Epidermal melanocyte (primary cell): ENCODE measurements around the gene DBNDD2.

Source experiments
- DNase-seq: peaks from one replicate; pipeline ENCODE4 v3.0.0; 2011; ENCODE audit warnings: low spot score; ENCODE audit not compliant: insufficient read length

Gene DBNDD2

GRCh38 chr20:45407783-45408645, at the start of gene DBNDD2:
DBNDD2 (plus strand) TSS chr20:45408289; CDS start chr20:45408468, 179 bp downstream.
- DNase-seq: no peak

- DNase-seq: no peak
Measured at GRCh38 chr20:45359069-45359405, 49.1 kb upstream of the DBNDD2 start.

- DNase-seq: no peak
Measured at GRCh38 chr20:45359406-45360148, 48.5 kb upstream of the DBNDD2 start.

- no peak for DNase-seq
Measured at GRCh38 chr20:45361793-45362192, 46.3 kb upstream of the DBNDD2 start.

- DNase-seq: peak; percentile 92
Measured at GRCh38 chr20:45362804-45363610, 45.1 kb upstream of the DBNDD2 start, which contains the start of gene SYS1. SYS1 (plus strand) TSS chr20:45363156; CDS start chr20:45363532, 376 bp downstream.

- no peak for DNase-seq
Measured at GRCh38 chr20:45363611-45364492, 44.2 kb upstream of the DBNDD2 start.

- no peak for DNase-seq
Measured at GRCh38 chr20:45365444-45365970, 42.6 kb upstream of the DBNDD2 start.

GRCh38 chr20:45366192-45366591, 41.9 kb upstream of the DBNDD2 start:
- no peak for DNase-seq

GRCh38 chr20:45366631-45367030, 41.5 kb upstream of the DBNDD2 start:
- DNase-seq: no peak

- no peak for DNase-seq
Measured at GRCh38 chr20:45367126-45367525, 41.0 kb upstream of the DBNDD2 start.

GRCh38 chr20:45368221-45368980, 39.7 kb upstream of the DBNDD2 start:
- DNase-seq: no peak

GRCh38 chr20:45370571-45371160, 37.4 kb upstream of the DBNDD2 start:
- DNase-seq: no peak

GRCh38 chr20:45372241-45372640, 35.8 kb upstream of the DBNDD2 start:
- no peak for DNase-seq

- no peak for DNase-seq
Measured at GRCh38 chr20:45372646-45373352, 35.3 kb upstream of the DBNDD2 start.

- peak; percentile 73 for DNase-seq
Measured at GRCh38 chr20:45373353-45374100, 34.6 kb upstream of the DBNDD2 start.

GRCh38 chr20:45374101-45374467, 34.0 kb upstream of the DBNDD2 start:
- no peak for DNase-seq

GRCh38 chr20:45374966-45375365, 33.1 kb upstream of the DBNDD2 start:
- DNase-seq: no peak

GRCh38 chr20:45377269-45377668, 30.8 kb upstream of the DBNDD2 start:
- DNase-seq: no peak
